ENCODE data around the gene CIRBP.

GRCh38 chr19:1274081-1274851 lies 5.1 kb downstream of the CIRBP start:
- no peak for TF ChIP-seq CTCF (IDR thresholded peaks at IDR 0.05)
- TF ChIP-seq POLR2A (IDR thresholded peaks at IDR 0.05), result no peak
